ENCODE measurements around the gene STEAP4. TPM values are rescaled to one million over a fixed set of nuclear protein-coding genes. Genes with fewer than 3 reads are reported as not detected.

The STEAP4 gene
- total RNA-seq, 1 experiment from 2014 or later, result 0.10 TPM

- Histone ChIP-seq H3K27me3 (ENCODE audit: control insufficient read depth, insufficient read depth, low read length) (no peaks in the 10 kb centered on the region), H3K4me3 (ENCODE audit: low read depth in 2 of 2, low read length in 2 of 2) (no peak overlapping the region), H3K27ac (ENCODE audit: low read length) (no peak overlapping the region), H3K36me3 (ENCODE audit: control insufficient read depth, insufficient read depth, low read length) (no peaks in the 10 kb centered on the region), H3K9me3 (ENCODE audit: control insufficient read depth, insufficient read depth, low read depth, low read length) (no peaks in the 10 kb centered on the region), H3K4me1 (ENCODE audit: control insufficient read depth, insufficient read depth, low read length) (no peaks in the 10 kb centered on the region)
- intact Hi-C loops (cut with micrococcal nuclease; ENCODE audit: unreplicated experiment), result no loop called here
- ChIA-PET POLR2A (no interaction called here), CTCF (interaction anchor here (0.6 kb wide), 1 partner anchor 1172 kb away, joined by 8 read pairs; the partner anchor contains the start of gene DMTF1)
- no TSS peak for BruUV-seq (replicated peaks)
- no peak for DNase-seq (ENCODE audit: low read depth, low spot score)
- TF ChIP-seq, protein P1, sequence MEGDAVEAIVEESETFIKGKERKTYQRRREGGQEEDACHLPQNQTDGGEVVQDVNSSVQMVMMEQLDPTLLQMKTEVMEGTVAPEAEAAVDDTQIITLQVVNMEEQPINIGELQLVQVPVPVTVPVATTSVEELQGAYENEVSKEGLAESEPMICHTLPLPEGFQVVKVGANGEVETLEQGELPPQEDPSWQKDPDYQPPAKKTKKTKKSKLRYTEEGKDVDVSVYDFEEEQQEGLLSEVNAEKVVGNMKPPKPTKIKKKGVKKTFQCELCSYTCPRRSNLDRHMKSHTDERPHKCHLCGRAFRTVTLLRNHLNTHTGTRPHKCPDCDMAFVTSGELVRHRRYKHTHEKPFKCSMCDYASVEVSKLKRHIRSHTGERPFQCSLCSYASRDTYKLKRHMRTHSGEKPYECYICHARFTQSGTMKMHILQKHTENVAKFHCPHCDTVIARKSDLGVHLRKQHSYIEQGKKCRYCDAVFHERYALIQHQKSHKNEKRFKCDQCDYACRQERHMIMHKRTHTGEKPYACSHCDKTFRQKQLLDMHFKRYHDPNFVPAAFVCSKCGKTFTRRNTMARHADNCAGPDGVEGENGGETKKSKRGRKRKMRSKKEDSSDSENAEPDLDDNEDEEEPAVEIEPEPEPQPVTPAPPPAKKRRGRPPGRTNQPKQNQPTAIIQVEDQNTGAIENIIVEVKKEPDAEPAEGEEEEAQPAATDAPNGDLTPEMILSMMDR (IDR thresholded peaks at IDR 0.05), result no peak
- TF ChIP-seq, protein P2, sequence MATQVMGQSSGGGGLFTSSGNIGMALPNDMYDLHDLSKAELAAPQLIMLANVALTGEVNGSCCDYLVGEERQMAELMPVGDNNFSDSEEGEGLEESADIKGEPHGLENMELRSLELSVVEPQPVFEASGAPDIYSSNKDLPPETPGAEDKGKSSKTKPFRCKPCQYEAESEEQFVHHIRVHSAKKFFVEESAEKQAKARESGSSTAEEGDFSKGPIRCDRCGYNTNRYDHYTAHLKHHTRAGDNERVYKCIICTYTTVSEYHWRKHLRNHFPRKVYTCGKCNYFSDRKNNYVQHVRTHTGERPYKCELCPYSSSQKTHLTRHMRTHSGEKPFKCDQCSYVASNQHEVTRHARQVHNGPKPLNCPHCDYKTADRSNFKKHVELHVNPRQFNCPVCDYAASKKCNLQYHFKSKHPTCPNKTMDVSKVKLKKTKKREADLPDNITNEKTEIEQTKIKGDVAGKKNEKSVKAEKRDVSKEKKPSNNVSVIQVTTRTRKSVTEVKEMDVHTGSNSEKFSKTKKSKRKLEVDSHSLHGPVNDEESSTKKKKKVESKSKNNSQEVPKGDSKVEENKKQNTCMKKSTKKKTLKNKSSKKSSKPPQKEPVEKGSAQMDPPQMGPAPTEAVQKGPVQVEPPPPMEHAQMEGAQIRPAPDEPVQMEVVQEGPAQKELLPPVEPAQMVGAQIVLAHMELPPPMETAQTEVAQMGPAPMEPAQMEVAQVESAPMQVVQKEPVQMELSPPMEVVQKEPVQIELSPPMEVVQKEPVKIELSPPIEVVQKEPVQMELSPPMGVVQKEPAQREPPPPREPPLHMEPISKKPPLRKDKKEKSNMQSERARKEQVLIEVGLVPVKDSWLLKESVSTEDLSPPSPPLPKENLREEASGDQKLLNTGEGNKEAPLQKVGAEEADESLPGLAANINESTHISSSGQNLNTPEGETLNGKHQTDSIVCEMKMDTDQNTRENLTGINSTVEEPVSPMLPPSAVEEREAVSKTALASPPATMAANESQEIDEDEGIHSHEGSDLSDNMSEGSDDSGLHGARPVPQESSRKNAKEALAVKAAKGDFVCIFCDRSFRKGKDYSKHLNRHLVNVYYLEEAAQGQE (IDR thresholded peaks at IDR 0.05; ENCODE audit: insufficient read depth in 1 of 2, low read depth in 2 of 2, low read length in 1 of 2), result no peak
- TF ChIP-seq POLR2AphosphoS5 (IDR thresholded peaks at IDR 0.05; ENCODE audit: low read depth, low read length), result no peak
- TF ChIP-seq TCF7L2 (IDR thresholded peaks at IDR 0.05; ENCODE audit: low read depth, low read length), result no peak
- TF ChIP-seq SIN3A (IDR thresholded peaks at IDR 0.05; ENCODE audit: borderline replicate concordance, insufficient read depth, low read depth, low read length), result no peak
- ATAC-seq, result no peak
- in situ Hi-C loops (cut with HindIII; ENCODE audit: low pct_unique_long_range_greater_than_20kb, low sequenced_read_pairs), result no loop called here
Observed at GRCh38 chr7:88324699-88325098, 18.0 kb upstream of the STEAP4 start.

- Histone ChIP-seq H3K4me1 (ENCODE audit: control insufficient read depth, insufficient read depth, low read length) (no peaks in the 10 kb centered on the region), H3K36me3 (ENCODE audit: control insufficient read depth, insufficient read depth, low read length) (no peaks in the 10 kb centered on the region), H3K27me3 (ENCODE audit: control insufficient read depth, insufficient read depth, low read length) (no peaks in the 10 kb centered on the region), H3K9me3 (ENCODE audit: control insufficient read depth, insufficient read depth, low read depth, low read length) (no peaks in the 10 kb centered on the region), H3K4me3 (ENCODE audit: low read depth in 2 of 2, low read length in 2 of 2) (no peak overlapping the region), H3K27ac (ENCODE audit: low read length) (no peak overlapping the region)
- intact Hi-C loops (cut with micrococcal nuclease; ENCODE audit: unreplicated experiment), result no loop called here
- ATAC-seq (no peak), DNase-seq (ENCODE audit: low read depth, low spot score) (no peak)
- TF ChIP-seq POLR2AphosphoS5 (IDR thresholded peaks at IDR 0.05; ENCODE audit: low read depth, low read length) (no peak), TCF7L2 (IDR thresholded peaks at IDR 0.05; ENCODE audit: low read depth, low read length) (no peak), SIN3A (IDR thresholded peaks at IDR 0.05; ENCODE audit: borderline replicate concordance, insufficient read depth, low read depth, low read length) (no peak)
- TF ChIP-seq, protein P1 (IDR thresholded peaks at IDR 0.05), result no peak
- TF ChIP-seq, protein P2 (IDR thresholded peaks at IDR 0.05; ENCODE audit: insufficient read depth in 1 of 2, low read depth in 2 of 2, low read length in 1 of 2), result no peak
- no TSS peak for BruUV-seq (replicated peaks)
- ChIA-PET POLR2A (no interaction called here), CTCF (no interaction called here)
- in situ Hi-C loops (cut with HindIII; ENCODE audit: low pct_unique_long_range_greater_than_20kb, low sequenced_read_pairs), result no loop called here
Observed at GRCh38 chr7:88322151-88322550, 15.5 kb upstream of the STEAP4 start.

Data from Panc1 (cell line).